GM12891 (cell line): ENCODE measurements around the gene TENM4.

Experiments
- POU2F2 ChIP-seq: IDR thresholded peaks from 2 replicates; pipeline ENCODE4 v1.6.1; 2011; ENCODE audit warnings: low read depth, mild to moderate bottlenecking, control low read depth, low read length, moderate library complexity
- SPI1 ChIP-seq: IDR thresholded peaks from 2 replicates; pipeline ENCODE4 v1.6.1; 2011; ENCODE audit warnings: low read depth, low read length, control low read depth
- TAF1 ChIP-seq: IDR thresholded peaks from 2 replicates; pipeline ENCODE4 v1.6.1; 2011; ENCODE audit warnings: low read depth, low read length, control low read depth

DNA sequence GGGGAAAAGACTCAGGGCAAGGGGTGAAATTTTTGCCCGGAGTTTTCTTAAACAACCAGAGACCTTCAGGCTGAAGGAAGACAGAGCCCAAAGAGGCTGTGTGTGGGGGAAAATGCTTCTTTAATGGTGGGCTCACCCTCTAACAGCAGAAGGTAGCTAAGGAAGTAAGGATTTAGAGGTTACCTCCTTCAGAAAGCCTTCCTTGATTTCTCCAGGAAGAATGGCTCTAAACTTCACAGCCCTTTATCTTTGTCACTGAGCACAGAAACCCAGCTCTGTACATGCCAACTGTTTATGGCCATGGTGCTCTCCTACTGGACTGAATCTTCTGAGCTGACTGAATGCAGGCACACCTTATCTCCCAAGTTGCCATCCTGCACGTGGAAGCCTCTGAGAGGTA is 196.0 kb downstream of the TENM4 start:
- no peak for TF ChIP-seq TAF1
- no peak for TF ChIP-seq SPI1
- no peak for TF ChIP-seq POU2F2
